Coronary artery (tissue), 2 donors: ENCODE measurements around the gene CLIC6.
A peak's percentile ranks its signal among the peaks of the same experiment; 100 is the strongest.

Source experiments
- DNase-seq: peaks from one replicate; pipeline ENCODE4 v3.0.0-alpha.2; 2017; ENCODE audit warnings: low spot score
- H3K27ac ChIP-seq, 2 donors: fragments of 200-600 bp; sonication (generic); one replicate each; pipeline ENCODE4 v1.5.1; 2016 to 2019
- H3K4me3 ChIP-seq: fragments of 200-600 bp; sonication (generic); 2 replicates; pipeline ENCODE4 v1.5.1; 2016; ENCODE audit warnings: mild to moderate bottlenecking, moderate library complexity
- CTCF ChIP-seq: fragments of 200-600 bp; sonication (generic); IDR thresholded peaks from one replicate; pipeline ENCODE4 v1.5.1; 2019; ENCODE audit warnings: antibody characterized with exemption

Gene CLIC6

DNA sequence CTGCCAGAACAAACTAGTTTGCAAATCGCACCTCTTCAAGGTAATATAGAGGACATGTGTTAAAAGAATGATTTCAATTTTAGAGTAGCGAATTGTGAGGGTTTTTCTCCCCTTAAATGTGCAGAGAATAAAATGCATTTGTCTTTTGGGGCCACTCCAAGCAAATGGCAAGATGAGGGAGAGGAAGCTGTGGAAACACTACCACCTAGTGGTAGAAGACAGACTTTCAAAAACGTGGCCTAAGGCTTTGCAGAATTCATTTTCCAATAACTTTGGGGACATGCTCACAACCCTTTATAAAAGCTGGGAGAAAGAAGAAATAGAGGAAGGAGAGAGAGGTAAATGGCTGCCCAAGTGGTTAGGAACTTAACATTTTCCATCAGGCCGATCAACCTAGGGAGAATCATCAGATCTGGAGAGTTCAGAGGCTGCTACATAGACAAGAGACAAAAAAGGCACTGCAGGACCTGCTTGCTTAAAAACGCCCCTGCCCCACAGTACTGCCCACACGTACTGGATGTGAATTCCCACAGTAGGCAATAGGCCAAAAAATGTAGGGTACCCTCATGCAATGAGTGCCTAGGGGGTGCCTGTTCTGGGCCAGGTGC, 38.2 kb upstream of the CLIC6 start:
- DNase-seq, result peak; percentile 29
- peak; percentile 77 for TF ChIP-seq CTCF
- H3K27ac ChIP-seq, result no peak overlapping the region

DNA sequence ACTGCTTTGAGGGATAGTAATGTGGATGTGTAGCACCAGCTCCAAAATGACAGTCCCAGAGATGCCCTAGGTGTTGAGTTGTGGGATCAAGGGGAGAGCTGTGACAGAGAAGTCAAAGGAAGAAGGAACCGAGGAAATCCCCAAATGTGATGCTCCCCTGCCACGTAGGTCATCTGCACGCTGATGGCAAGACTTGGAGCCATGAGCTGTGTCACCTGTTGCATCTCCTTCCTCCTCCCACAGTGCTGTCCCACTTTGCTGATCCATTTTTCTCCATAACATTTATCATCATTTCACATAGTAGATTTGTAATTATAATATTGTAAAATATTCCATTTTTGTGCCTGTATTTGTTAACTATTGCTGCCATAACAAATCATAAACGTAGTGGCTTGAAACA, 36.3 kb upstream of the CLIC6 start:
- Histone ChIP-seq H3K27ac (no peak overlapping the region), H3K4me3 (no peak overlapping the region)
- no peak for DNase-seq
- TF ChIP-seq CTCF, result no peak

More for the DNA sequence above, 38.2 kb upstream of the CLIC6 start:
- no peak overlapping the region for H3K4me3 ChIP-seq

DNA sequence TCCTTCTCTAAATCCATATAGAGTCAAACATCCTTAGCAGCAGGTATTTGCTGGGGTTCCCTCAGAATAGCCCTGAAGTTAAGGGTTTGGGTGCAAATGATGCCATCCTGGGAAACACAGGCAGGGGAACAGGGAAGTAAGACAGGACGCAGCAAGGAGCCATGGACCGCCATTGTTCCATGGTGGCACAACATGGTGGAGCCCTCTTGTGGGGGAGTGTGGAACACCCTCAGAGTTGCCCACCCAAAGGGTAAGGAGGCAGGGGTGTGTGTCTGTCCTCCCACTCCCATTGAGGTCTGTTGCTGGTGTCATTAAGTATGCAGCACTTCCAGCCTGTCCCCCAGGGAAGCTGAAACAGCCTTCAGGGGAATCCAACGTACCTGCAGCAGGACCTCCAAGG, 33.5 kb upstream of the CLIC6 start:
- Histone ChIP-seq H3K4me3 (no peak overlapping the region), H3K27ac (no peak overlapping the region)
- no peak for TF ChIP-seq CTCF
- DNase-seq, result peak; percentile 28

DNA sequence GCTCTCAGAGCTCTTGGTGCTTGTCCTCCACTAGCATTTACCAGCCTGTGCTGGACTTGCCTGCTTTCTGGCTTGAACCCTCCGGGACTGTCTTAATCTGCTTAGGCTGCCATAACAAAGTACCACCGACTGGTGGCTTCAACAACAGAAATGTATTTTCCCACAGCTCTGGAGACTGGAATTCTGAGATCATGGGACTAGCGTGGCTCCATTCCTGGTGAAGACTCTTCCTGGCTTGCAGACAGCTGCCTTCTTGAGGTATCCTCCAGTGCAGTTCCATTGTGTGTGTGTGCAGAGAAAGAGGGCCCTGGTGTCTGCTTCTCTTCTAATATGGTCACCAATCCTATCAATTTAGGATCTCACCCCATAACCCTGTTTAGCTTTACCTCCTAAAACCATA, 31.8 kb upstream of the CLIC6 start:
- Histone ChIP-seq H3K27ac (no peak overlapping the region), H3K4me3 (no peak overlapping the region)
- DNase-seq, result peak; percentile 35
- TF ChIP-seq CTCF, result no peak

DNA sequence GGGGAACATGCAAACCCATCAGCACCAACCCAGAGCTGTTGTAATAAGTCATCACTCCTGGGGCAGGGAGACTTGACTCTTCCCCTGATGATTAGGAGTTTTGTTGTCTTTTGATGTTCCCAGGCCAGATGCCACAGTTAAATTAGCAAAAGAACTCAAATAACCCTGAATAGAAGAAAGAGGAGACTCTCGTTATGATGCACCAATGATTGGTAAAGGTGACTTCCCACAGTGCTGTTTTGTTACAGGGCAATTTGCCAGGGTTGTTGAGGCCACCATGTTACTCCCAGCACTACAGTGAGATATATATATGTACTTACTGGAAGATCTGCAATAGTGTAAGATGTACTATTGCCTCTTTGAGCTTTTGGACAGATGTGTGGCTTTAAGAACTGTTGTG, 29.5 kb upstream of the CLIC6 start:
- no peak overlapping the region for H3K4me3 ChIP-seq
- TF ChIP-seq CTCF, result no peak
- H3K27ac ChIP-seq, result no peak overlapping the region
- DNase-seq, result no peak

GRCh38 chr21:34639882-34640788, 28.7 kb upstream of the CLIC6 start:
- no peak for TF ChIP-seq CTCF
- DNase-seq, result peak; percentile 31
- no peak overlapping the region for H3K4me3 ChIP-seq

DNA sequence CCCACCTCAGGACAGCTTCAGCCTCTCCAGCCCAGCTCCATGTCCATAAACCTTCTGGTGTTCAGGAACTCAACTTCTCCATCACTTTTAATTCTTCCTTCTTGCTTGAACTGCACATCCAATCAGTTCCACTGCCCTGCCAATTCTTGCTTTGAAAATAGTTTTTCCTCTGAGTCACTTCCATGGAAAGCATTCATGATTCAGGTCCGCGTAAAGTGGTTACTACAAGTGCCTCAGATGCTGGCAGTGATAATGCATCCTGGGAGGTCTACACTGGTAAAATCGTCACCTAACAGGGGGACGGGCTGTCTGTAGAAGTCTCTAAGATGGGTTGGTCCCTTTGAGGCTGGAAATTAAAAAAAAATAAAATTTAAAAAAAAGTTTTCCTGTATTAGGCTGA, 27.9 kb upstream of the CLIC6 start:
- Histone ChIP-seq H3K4me3 (no peak overlapping the region), H3K27ac (no peak overlapping the region)
- no peak for DNase-seq
- TF ChIP-seq CTCF, result no peak

More at GRCh38 chr21:34639882-34640788, 28.7 kb upstream of the CLIC6 start:
- H3K27ac ChIP-seq, result no peak overlapping the region
